Endothelial cell of umbilical vein (primary cell): ENCODE results near the gene NPHP3.

ENCODE experiments used
- CTCF ChIP-seq, 2 donors: IDR thresholded peaks; 1 replicate in 1 of 2; 2 replicates in 1 of 2; pipeline ENCODE4 v1.5.1; 2011; ENCODE audit warnings: low read length in 2 of 2, mild to moderate bottlenecking in 2 of 2, moderate library complexity in 2 of 2, control low read depth in 1 of 2, inconsistent platforms in 1 of 2, low read depth in 1 of 2; ENCODE audit not compliant: insufficient read depth in 1 of 2; ENCODE audit errors: extremely low read depth in 1 of 2
- EZH2 ChIP-seq: IDR thresholded peaks from 2 replicates; pipeline ENCODE4 v1.6.1; 2012; ENCODE audit warnings: borderline replicate concordance, low read depth, mild to moderate bottlenecking, moderate library complexity, low read length, inconsistent platforms; ENCODE audit not compliant: severe bottlenecking
- FOS ChIP-seq: IDR thresholded peaks from 2 replicates; pipeline ENCODE4 v1.6.1; 2011; ENCODE audit warnings: mild to moderate bottlenecking, low read length, moderate library complexity, borderline replicate concordance; ENCODE audit not compliant: insufficient read depth
- MAX ChIP-seq: IDR thresholded peaks from 2 replicates; pipeline ENCODE4 v1.6.1; 2011; ENCODE audit not compliant: insufficient read depth, insufficient read length
- POLR2A ChIP-seq: IDR thresholded peaks from 2 replicates; pipeline ENCODE4 v1.6.1; 2012; ENCODE audit warnings: low read depth, mild to moderate bottlenecking, control low read depth, low read length
- POLR2AphosphoS5 ChIP-seq: IDR thresholded peaks from 2 replicates; pipeline ENCODE4 v1.6.1; 2012; ENCODE audit warnings: low read depth, mild to moderate bottlenecking, control low read depth, low read length, moderate library complexity; ENCODE audit not compliant: insufficient read depth

- TF ChIP-seq CTCF (IDR thresholded peaks at IDR 0.05; ENCODE audit: extremely low read depth in 1 of 2, insufficient read depth in 1 of 2, low read depth in 1 of 2, low read length in 2 of 2), result no peak
- no peak for TF ChIP-seq POLR2A
- TF ChIP-seq EZH2, result no peak
- no peak for TF ChIP-seq POLR2AphosphoS5
- TF ChIP-seq MAX, result no peak
- no peak for TF ChIP-seq FOS
These were observed 83.5 kb downstream of the NPHP3 start for GRCh38 chr3:132638706-132639105.
